Tibial nerve (tissue), 4 donors: Measurements from ENCODE around the gene BLOC1S3. TPM values are rescaled to one million over a fixed set of nuclear protein-coding genes. Genes with fewer than 3 reads are reported as not detected.

Source experiments
- DNase-seq, 2 donors: peaks; one replicate each; pipeline ENCODE4 v3.0.0-alpha.2; 2019; ENCODE audit warnings: low spot score in 2 of 2
- H3K27ac ChIP-seq, 4 donors: fragments of 200-600 bp; sonication (generic) in 3 of 4; one replicate each; pipeline ENCODE4 v1.5.1; 2017 to 2019; ENCODE audit warnings: mild to moderate bottlenecking in 1 of 4
- H3K27me3 ChIP-seq, 2 donors: fragments of 200-600 bp; sonication (generic) in 1 of 2; one replicate each; pipeline versions ENCODE4 v1.5.1 to v1.6.0; 2017 to 2019
- H3K36me3 ChIP-seq, 3 donors: fragments of 200-600 bp; sonication (generic); one replicate each; pipeline ENCODE4 v1.5.1; 2018 to 2019
- H3K4me1 ChIP-seq, 4 donors: fragments of 200-600 bp; sonication (generic) in 3 of 4; one replicate each; pipeline ENCODE4 v1.5.1; 2017 to 2019
- H3K4me3 ChIP-seq, 4 donors: fragments of 200-600 bp; sonication (generic) in 3 of 4; one replicate each; pipeline ENCODE4 v1.5.1; 2017 to 2019; ENCODE audit warnings: mild to moderate bottlenecking in 1 of 4, moderate library complexity in 1 of 4
- H3K9me3 ChIP-seq, 4 donors: fragments of 200-600 bp; sonication (generic) in 3 of 4; one replicate each; pipeline ENCODE4 v1.5.1; 2017 to 2019
- EP300 ChIP-seq, 2 donors: sonication (generic); formaldehyde crosslinking; IDR thresholded peaks; one replicate each; pipeline ENCODE4 v1.6.1; 2017; ENCODE audit warnings: antibody characterized with exemption in 2 of 2, mild to moderate bottlenecking in 1 of 2
- POLR2A ChIP-seq, 2 donors: fragments of 450-650 bp; IDR thresholded peaks; one replicate each; pipeline ENCODE4 v1.6.1; 2017; ENCODE audit warnings: antibody characterized with exemption in 2 of 2, mild to moderate bottlenecking in 2 of 2, moderate library complexity in 2 of 2
- WGBS, 2 donors: methylation state at CpG; one replicate each; pipeline ENCODE4 v1.1.5; 2018; 5-methylcytosine and 5-hydroxymethylcytosine counted together
- total RNA-seq, 4 donors: library from RNA; depleted of rRNA; stranded (reverse); fragments of >200 nt; gene quantifications; one replicate each; pipeline ENCODE4 v1.1.0, GENCODE V29; 2016
- TF ChIP-seq, protein P1 (sequence below), 5 experiments: fragments of 200-600 bp in 3 of 5; fragments of 450-650 bp in 2 of 5; sonication (generic) in 3 of 5; IDR thresholded peaks; one replicate each; pipeline ENCODE4 v1.5.1; 2016 to 2019; ENCODE audit warnings: antibody characterized with exemption in 5 of 5, mild to moderate bottlenecking in 3 of 5, moderate library complexity in 2 of 5

BLOC1S3 gene
- total RNA-seq, 4 donors from 2014 or later: 12.0 to 42.0 (median 23.7) TPM

DNA sequence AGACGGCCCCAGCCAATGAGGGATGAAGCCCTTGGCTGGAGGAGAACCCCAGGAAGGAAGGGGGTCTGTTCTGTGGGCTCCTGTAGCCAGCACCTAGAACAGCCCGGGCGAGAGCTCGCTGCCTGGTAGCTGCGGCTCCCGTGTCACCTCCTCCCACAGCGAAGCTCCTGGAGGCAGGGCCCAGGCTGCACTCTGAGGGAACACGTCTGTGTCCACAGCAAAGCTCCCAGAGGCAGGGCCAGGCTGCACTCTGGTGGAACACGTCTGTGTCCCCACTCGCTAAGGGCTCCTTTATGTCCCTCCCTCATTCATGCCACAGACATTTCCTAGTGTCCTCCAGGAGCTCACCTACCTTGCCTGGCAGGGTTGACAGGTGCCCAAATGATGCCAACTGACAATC, 9.0 kb upstream of the BLOC1S3 start:
- no peak for TF ChIP-seq EP300 (IDR thresholded peaks at IDR 0.05)
- no peak for TF ChIP-seq POLR2A (IDR thresholded peaks at IDR 0.05)
- TF ChIP-seq, protein P1, sequence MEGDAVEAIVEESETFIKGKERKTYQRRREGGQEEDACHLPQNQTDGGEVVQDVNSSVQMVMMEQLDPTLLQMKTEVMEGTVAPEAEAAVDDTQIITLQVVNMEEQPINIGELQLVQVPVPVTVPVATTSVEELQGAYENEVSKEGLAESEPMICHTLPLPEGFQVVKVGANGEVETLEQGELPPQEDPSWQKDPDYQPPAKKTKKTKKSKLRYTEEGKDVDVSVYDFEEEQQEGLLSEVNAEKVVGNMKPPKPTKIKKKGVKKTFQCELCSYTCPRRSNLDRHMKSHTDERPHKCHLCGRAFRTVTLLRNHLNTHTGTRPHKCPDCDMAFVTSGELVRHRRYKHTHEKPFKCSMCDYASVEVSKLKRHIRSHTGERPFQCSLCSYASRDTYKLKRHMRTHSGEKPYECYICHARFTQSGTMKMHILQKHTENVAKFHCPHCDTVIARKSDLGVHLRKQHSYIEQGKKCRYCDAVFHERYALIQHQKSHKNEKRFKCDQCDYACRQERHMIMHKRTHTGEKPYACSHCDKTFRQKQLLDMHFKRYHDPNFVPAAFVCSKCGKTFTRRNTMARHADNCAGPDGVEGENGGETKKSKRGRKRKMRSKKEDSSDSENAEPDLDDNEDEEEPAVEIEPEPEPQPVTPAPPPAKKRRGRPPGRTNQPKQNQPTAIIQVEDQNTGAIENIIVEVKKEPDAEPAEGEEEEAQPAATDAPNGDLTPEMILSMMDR (IDR thresholded peaks at IDR 0.05): no peak
- WGBS, 2 donors: 84 to 89% methylated on average over 6 to 10 of the region's 10 CpGs
- no peak for DNase-seq

DNA sequence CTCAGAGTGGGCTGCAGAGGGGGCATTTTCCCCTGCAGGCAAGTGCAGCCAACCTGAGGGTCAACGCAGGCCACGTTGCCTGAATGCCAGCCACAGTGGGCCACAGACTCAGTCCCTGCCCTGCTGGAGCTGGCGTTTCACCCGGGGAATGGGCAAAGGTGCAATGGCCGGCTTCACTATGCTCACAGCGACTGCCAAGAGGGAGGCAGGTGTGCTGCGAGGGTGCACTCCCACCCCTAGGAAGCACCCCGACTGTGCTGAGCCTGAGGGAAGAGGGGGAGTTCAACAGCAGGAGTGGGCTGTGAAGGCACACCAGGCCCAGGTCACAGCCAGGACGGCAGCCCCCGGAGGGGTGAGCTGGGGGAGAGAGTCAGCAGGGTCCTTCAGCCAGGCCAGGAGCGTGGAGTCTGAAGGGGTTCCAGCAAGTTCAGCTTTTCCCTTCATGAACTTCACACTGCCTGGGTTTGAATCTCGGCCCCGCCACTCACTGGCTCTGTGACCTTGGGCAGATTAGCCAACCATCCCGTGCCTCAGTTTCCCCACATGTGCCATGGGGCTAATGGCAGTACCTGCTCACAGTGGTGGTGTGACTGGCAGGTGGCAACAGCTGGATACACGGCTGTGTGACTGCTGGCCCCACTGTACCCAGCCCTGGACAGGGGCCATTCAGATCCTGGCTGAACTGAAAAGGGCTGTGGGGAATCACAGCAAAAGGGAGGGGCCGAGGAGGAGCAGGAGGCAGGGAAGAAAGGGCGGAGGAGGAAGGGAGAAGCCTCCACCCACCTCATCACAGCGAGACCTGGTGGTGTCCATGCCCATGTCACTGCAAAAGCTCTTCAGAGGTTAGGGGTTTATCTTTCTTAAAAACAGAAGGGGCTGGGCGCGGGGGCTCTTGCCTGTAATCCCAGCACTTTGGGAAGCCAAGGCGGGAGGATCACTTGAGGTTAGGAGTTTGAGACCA, 8.2 kb upstream of the BLOC1S3 start:
- Histone ChIP-seq H3K27me3 (no peaks in the 10 kb centered on the region), H3K27ac (no peak overlapping the region), H3K36me3 (no peaks in the 10 kb centered on the region), H3K9me3 (no peaks in the 10 kb centered on the region), H3K4me3 (no peak overlapping the region), H3K4me1 (peaks cover 0 to 18% (median 0%) of the 10 kb centered on the region in 4 donors)
- WGBS, 2 donors: 77 to 79% methylated on average over 20 to 21 of the region's 21 CpGs
- TF ChIP-seq, protein P1 (IDR thresholded peaks at IDR 0.05): no peak
- TF ChIP-seq POLR2A (IDR thresholded peaks at IDR 0.05): no peak
- TF ChIP-seq EP300 (IDR thresholded peaks at IDR 0.05): no peak
- no peak for DNase-seq

More for the DNA sequence above, 9.0 kb upstream of the BLOC1S3 start:
- Histone ChIP-seq H3K27ac (no peak overlapping the region), H3K36me3 (no peaks in the 10 kb centered on the region), H3K27me3 (no peaks in the 10 kb centered on the region), H3K4me1 (peaks cover 0 to 24% (median 2%) of the 10 kb centered on the region in 4 donors), H3K9me3 (no peaks in the 10 kb centered on the region), H3K4me3 (no peak overlapping the region)

DNA sequence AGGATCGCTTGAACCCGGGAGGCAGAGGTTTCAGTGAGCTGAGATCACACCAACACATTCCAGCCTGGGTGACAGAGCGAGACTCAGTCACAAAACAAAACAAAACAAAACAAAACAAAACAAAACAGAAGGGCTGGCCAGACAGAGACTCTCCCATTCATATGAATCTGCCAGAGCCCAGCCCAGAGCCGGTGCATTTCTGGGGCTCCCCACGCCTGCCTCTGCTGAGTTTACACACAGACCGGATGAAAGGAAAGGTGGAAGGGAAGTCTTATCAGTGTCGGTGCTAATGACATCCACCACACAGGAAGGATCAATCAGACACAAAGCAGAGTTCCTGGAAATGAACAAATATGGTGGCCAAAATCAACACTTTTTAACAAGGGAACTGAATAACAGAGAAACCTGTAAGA, 7.4 kb upstream of the BLOC1S3 start:
- Histone ChIP-seq H3K4me1 (peaks cover 0 to 18% (median 0%) of the 10 kb centered on the region in 4 donors), H3K27ac (no peak overlapping the region), H3K36me3 (no peaks in the 10 kb centered on the region), H3K9me3 (no peaks in the 10 kb centered on the region), H3K27me3 (no peaks in the 10 kb centered on the region), H3K4me3 (no peak overlapping the region)
- 59% methylated on average over 7 of the region's 7 CpGs for WGBS, 2 donors
- no peak for DNase-seq
- TF ChIP-seq EP300 (IDR thresholded peaks at IDR 0.05): peak in 1 of 2 donors; percentile 32
- TF ChIP-seq, protein P1 (IDR thresholded peaks at IDR 0.05): no peak

DNA sequence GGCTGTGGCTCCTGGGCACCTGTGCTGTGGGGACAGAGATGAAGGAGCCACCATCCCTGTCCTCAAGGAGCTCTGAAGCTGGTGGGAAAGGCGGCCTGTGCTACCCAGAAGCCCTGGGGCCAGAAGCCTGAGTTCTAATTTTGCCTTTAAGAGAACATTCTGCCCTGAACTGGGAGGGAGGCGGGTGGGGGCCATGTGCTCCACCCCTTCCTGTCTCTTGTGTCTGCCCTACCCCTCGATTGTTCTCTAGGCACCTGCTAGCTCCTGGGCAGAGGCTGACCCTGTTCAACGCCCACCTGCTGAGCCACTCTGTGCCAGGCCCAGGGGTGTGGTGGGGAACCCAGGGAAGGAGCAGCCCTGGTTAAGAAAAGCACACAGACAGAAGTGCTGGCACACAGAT, 6.4 kb upstream of the BLOC1S3 start:
- TF ChIP-seq, protein P1 (IDR thresholded peaks at IDR 0.05): no peak
- no peak for TF ChIP-seq EP300 (IDR thresholded peaks at IDR 0.05)
- TF ChIP-seq POLR2A (IDR thresholded peaks at IDR 0.05): no peak
- Histone ChIP-seq H3K4me1 (peaks cover 0 to 23% (median 1%) of the 10 kb centered on the region in 4 donors), H3K27ac (no peak overlapping the region), H3K27me3 (no peaks in the 10 kb centered on the region), H3K9me3 (no peaks in the 10 kb centered on the region), H3K36me3 (no peaks in the 10 kb centered on the region), H3K4me3 (no peak overlapping the region)
- DNase-seq: no peak
- WGBS, 2 donors: 61 to 73% methylated on average over 4 of the region's 4 CpGs

DNA sequence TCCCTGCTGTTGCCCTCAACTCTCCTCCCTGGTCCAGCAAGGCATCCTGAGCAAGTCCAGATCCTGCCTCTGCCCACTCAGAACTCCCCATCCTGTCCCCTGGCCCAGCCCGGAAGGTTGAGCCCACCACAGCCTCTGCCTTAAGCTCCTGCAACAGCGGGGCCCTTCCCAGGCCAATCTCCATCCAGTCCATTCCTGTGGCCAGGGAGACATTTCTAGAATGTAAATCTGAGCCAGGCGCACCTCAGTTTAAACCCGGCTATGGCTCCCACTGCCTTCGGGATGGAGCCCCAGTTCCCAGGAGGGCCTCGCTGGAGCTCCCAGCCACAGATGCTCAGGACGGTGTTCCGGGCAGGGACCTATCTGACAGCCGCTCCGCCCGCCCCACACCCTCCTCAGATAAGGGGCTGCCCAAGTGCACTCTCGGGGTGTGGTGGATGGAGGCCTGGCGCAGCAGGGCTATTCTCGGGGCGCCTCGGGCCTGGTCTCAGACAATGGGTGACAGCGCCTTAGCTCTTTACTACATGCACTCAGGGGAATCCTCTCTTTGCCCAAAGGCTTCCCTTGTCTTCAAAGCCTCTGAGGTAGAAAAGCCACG, 5.9 kb upstream of the BLOC1S3 start:
- Histone ChIP-seq H3K27ac (no peak overlapping the region), H3K36me3 (no peaks in the 10 kb centered on the region), H3K4me1 (peaks cover 0 to 28% (median 4%) of the 10 kb centered on the region in 4 donors), H3K4me3 (no peak overlapping the region), H3K9me3 (no peaks in the 10 kb centered on the region), H3K27me3 (no peaks in the 10 kb centered on the region)
- TF ChIP-seq POLR2A (IDR thresholded peaks at IDR 0.05) (no peak), EP300 (IDR thresholded peaks at IDR 0.05) (no peak)
- TF ChIP-seq, protein P1 (IDR thresholded peaks at IDR 0.05): no peak
- no peak for DNase-seq
- WGBS, 2 donors: 81 to 88% methylated on average over 15 to 18 of the region's 18 CpGs
